GM12878 (cell line): ENCODE data around the gene PROZ.

Experiments used
- CREM ChIP-seq: IDR thresholded peaks from 2 replicates; pipeline ENCODE4 v1.6.1; 2014; ENCODE audit warnings: antibody characterized with exemption, low read depth
- EZH2 ChIP-seq: IDR thresholded peaks from 2 replicates; pipeline ENCODE4 v1.6.1; 2012; ENCODE audit warnings: low read depth, mild to moderate bottlenecking, control low read depth, inconsistent platforms, low read length, borderline replicate concordance; ENCODE audit not compliant: control insufficient read depth
- JUND ChIP-seq: IDR thresholded peaks from 2 replicates; pipeline ENCODE4 v1.6.1; 2012; ENCODE audit warnings: low read depth, mild to moderate bottlenecking, low read length, improper control_type of control experiment, moderate library complexity
- NRF1 ChIP-seq: conservative IDR thresholded peaks from 2 replicates; pipeline ENCODE4 v1.6.1; 2011; ENCODE audit warnings: mild to moderate bottlenecking, low read depth, low read length, improper control_type of control experiment
- TAF1 ChIP-seq: IDR thresholded peaks from 2 replicates; pipeline ENCODE4 v1.6.1; 2011; ENCODE audit warnings: mild to moderate bottlenecking, low read depth, low read length, borderline replicate concordance
- TF ChIP-seq, protein P1 (sequence below), 3 experiments: IDR thresholded peaks in 2 of 3; conservative IDR thresholded peaks in 1 of 3; 2 replicates each; pipeline ENCODE4 v1.5.1; 2011; ENCODE audit warnings: low read depth in 3 of 3, low read length in 3 of 3, mild to moderate bottlenecking in 3 of 3, control low read depth in 2 of 3, moderate library complexity in 2 of 3, inconsistent platforms in 1 of 3, mixed read lengths in 1 of 3; ENCODE audit not compliant: control insufficient read depth in 2 of 3, insufficient read depth in 1 of 3; ENCODE audit errors: extremely low read depth in 1 of 3
- TF ChIP-seq, protein P2 (sequence below): IDR thresholded peaks from 2 replicates; pipeline ENCODE4 v1.6.1; 2012; ENCODE audit warnings: low read depth, low read length, improper control_type of control experiment
- TF ChIP-seq, protein P3 (sequence below): IDR thresholded peaks from 2 replicates; pipeline ENCODE4 v1.6.1; 2011; ENCODE audit warnings: low read depth, mild to moderate bottlenecking, low read length, moderate library complexity, borderline replicate concordance; ENCODE audit errors: extremely low read depth

DNA sequence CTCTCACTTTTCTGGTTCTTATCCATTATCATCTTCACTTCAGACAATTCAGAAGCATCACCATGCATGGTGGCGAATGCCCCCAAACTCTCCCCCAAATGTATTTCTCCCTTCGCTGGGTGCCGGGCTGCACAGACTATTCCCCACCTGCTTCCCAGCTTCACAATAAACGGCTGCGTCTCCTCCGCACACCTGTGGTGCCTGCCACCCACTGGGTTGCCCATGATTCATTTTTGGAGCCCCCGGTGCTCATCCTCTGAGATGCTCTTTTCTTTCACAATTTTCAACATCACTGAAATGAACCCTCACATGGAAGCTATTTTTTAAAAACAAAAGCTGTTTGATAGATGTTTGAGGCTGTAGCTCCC lies 38.6 kb upstream of the PROZ start:
- TF ChIP-seq TAF1 (no peak), EZH2 (no peak), JUND (no peak), CREM (no peak), NRF1 (no peak)
- TF ChIP-seq, protein P1, sequence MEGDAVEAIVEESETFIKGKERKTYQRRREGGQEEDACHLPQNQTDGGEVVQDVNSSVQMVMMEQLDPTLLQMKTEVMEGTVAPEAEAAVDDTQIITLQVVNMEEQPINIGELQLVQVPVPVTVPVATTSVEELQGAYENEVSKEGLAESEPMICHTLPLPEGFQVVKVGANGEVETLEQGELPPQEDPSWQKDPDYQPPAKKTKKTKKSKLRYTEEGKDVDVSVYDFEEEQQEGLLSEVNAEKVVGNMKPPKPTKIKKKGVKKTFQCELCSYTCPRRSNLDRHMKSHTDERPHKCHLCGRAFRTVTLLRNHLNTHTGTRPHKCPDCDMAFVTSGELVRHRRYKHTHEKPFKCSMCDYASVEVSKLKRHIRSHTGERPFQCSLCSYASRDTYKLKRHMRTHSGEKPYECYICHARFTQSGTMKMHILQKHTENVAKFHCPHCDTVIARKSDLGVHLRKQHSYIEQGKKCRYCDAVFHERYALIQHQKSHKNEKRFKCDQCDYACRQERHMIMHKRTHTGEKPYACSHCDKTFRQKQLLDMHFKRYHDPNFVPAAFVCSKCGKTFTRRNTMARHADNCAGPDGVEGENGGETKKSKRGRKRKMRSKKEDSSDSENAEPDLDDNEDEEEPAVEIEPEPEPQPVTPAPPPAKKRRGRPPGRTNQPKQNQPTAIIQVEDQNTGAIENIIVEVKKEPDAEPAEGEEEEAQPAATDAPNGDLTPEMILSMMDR (IDR thresholded peaks at IDR 0.05 in 2 of 3, conservative IDR thresholded peaks at IDR 0.05 in 1 of 3; ENCODE audit: control insufficient read depth in 2 of 3, extremely low read depth in 1 of 3, insufficient read depth in 1 of 3, low read depth in 3 of 3, low read length in 3 of 3), result no peak
- TF ChIP-seq, protein P2, sequence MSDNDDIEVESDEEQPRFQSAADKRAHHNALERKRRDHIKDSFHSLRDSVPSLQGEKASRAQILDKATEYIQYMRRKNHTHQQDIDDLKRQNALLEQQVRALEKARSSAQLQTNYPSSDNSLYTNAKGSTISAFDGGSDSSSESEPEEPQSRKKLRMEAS, result no peak
- TF ChIP-seq, protein P3, sequence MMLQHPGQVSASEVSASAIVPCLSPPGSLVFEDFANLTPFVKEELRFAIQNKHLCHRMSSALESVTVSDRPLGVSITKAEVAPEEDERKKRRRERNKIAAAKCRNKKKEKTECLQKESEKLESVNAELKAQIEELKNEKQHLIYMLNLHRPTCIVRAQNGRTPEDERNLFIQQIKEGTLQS, result no peak
